HepG2 (cell line): ENCODE measurements around the gene CAGE1. TPM values are rescaled to one million over a fixed set of nuclear protein-coding genes. Genes with fewer than 3 reads are reported as not detected.

Experiments used
- ARID2 ChIP-seq: sonication (generic); formaldehyde crosslinking; IDR thresholded peaks from 2 replicates; pipeline ENCODE4 v1.8.1; 2022; ENCODE audit warnings: mild to moderate bottlenecking, missing genetic modification reagents, borderline replicate concordance
- E2F2 ChIP-seq: sonication (generic); formaldehyde crosslinking; IDR thresholded peaks from 2 replicates; pipeline ENCODE4 v1.4.0; 2020; ENCODE audit warnings: missing genetic modification reagents, borderline replicate concordance
- E2F5 ChIP-seq: sonication (generic); formaldehyde crosslinking; conservative IDR thresholded peaks from 2 replicates; pipeline ENCODE4 v1.4.0; 2020; ENCODE audit warnings: missing genetic modification reagents
- FIP1L1 ChIP-seq: fragments of 200-400 bp; formaldehyde crosslinking; IDR thresholded peaks from 2 replicates; pipeline ENCODE4 v1.6.1; 2018; ENCODE audit warnings: low read depth, mild to moderate bottlenecking, low read length, moderate library complexity, borderline replicate concordance; ENCODE audit not compliant: insufficient read depth
- IRX3 ChIP-seq: sonication (generic); formaldehyde crosslinking; IDR thresholded peaks from 2 replicates; pipeline ENCODE4 v1.8.1; 2023; ENCODE audit warnings: mild to moderate bottlenecking, low read depth, missing genetic modification reagents, borderline replicate concordance
- KDM5A ChIP-seq: fragments of 200-600 bp; sonication (generic); IDR thresholded peaks from 2 replicates; pipeline ENCODE4 v1.7.0; 2018; ENCODE audit warnings: antibody characterized with exemption, mild to moderate bottlenecking, low read length, borderline replicate concordance
- MED8 ChIP-seq: sonication (generic); formaldehyde crosslinking; IDR thresholded peaks from 2 replicates; pipeline ENCODE4 v1.8.1; 2023; ENCODE audit warnings: mild to moderate bottlenecking, missing genetic modification reagents; ENCODE audit not compliant: insufficient replicate concordance
- MXI1 ChIP-seq: IDR thresholded peaks from 3 replicates; pipeline ENCODE4 v1.6.1; 2012; ENCODE audit warnings: low read depth, low read length, inconsistent platforms, borderline replicate concordance
- MYC ChIP-seq: sonication (generic); formaldehyde crosslinking; IDR thresholded peaks from 2 replicates; pipeline ENCODE4 v1.9.0; 2021; ENCODE audit warnings: missing genetic modification reagents, borderline replicate concordance
- PHF20 ChIP-seq: sonication (generic); formaldehyde crosslinking; IDR thresholded peaks from 2 replicates; pipeline ENCODE4 v1.5.0; 2020; ENCODE audit warnings: mild to moderate bottlenecking, missing genetic modification reagents
- PHF8 ChIP-seq: sonication (generic); formaldehyde crosslinking; IDR thresholded peaks from 2 replicates; pipeline ENCODE4 v1.5.0; 2020; ENCODE audit warnings: missing genetic modification reagents
- PLSCR1 ChIP-seq: sonication (generic); formaldehyde crosslinking; IDR thresholded peaks from 2 replicates; pipeline ENCODE4 v1.5.0; 2020; ENCODE audit warnings: missing genetic modification reagents, mild to moderate bottlenecking, borderline replicate concordance
- RNF2 ChIP-seq: fragments of 450-650 bp; conservative IDR thresholded peaks from 2 replicates; pipeline ENCODE4 v1.6.1; 2016; ENCODE audit warnings: low read depth
- SIN3B ChIP-seq: fragments of 150-350 bp; IDR thresholded peaks from 2 replicates; pipeline ENCODE4 v1.6.1; 2014; ENCODE audit warnings: low read length
- SMYD3 ChIP-seq: sonication (generic); formaldehyde crosslinking; IDR thresholded peaks from 2 replicates; pipeline ENCODE4 v1.8.1; 2023; ENCODE audit warnings: mild to moderate bottlenecking, missing genetic modification reagents
- SP2 ChIP-seq: sonication (generic); formaldehyde crosslinking; IDR thresholded peaks from 2 replicates; pipeline ENCODE4 v1.5.1; 2020; ENCODE audit warnings: mild to moderate bottlenecking, missing genetic modification reagents
- TARDBP ChIP-seq: sonication (generic); formaldehyde crosslinking; IDR thresholded peaks from 2 replicates; pipeline ENCODE4 v1.8.0; 2022; ENCODE audit warnings: mild to moderate bottlenecking, missing genetic modification reagents
- ZC3H13 ChIP-seq: sonication (generic); formaldehyde crosslinking; IDR thresholded peaks from 2 replicates; pipeline ENCODE4 v1.8.1; 2023; ENCODE audit warnings: mild to moderate bottlenecking, missing genetic modification reagents, moderate library complexity
- ZFP90 ChIP-seq: sonication (generic); formaldehyde crosslinking; IDR thresholded peaks from 2 replicates; pipeline ENCODE4 v1.8.0; 2022; ENCODE audit warnings: missing genetic modification reagents, mild to moderate bottlenecking, inconsistent platforms, borderline replicate concordance
- ZFYVE20 ChIP-seq: sonication (generic); formaldehyde crosslinking; IDR thresholded peaks from 2 replicates; pipeline ENCODE4 v1.8.0; 2023; ENCODE audit warnings: low read depth, mild to moderate bottlenecking, moderate library complexity, missing genetic modification reagents, borderline replicate concordance
- ZIK1 ChIP-seq: sonication (generic); formaldehyde crosslinking; IDR thresholded peaks from 2 replicates; pipeline ENCODE4 v1.5.0; 2020; ENCODE audit warnings: mild to moderate bottlenecking, low read depth, missing genetic modification reagents, borderline replicate concordance
- ZNF770 ChIP-seq: sonication (generic); formaldehyde crosslinking; IDR thresholded peaks from 2 replicates; pipeline ENCODE4 v1.5.0; 2020; ENCODE audit warnings: mild to moderate bottlenecking, missing genetic modification reagents
- ZNF781 ChIP-seq: sonication (generic); formaldehyde crosslinking; IDR thresholded peaks from 2 replicates; pipeline ENCODE4 v1.5.1; 2020; ENCODE audit warnings: borderline replicate concordance, mild to moderate bottlenecking, missing genetic modification reagents; ENCODE audit errors: not compliant biosample characterization
- polyA plus RNA-seq, 8 experiments: library from polyadenylated mRNA; depleted of rRNA in 3 of 8; stranded (reverse) in 7 of 8; unstranded in 1 of 8; fragments of >200 nt; fragmentation: Illumina TruSeq in 4 of 8; extraction: Trizol in 4 of 8; gene quantifications; 2 replicates each; pipeline versions ENCODE4 v1.2.1 to v1.2.3, GENCODE V29; 2011 to 2016; ENCODE audit warnings: low read depth in 4 of 8, missing spikeins in 1 of 8, mixed read lengths in 1 of 8; ENCODE audit not compliant: insufficient read depth in 1 of 8
- total RNA-seq, 5 experiments: library from RNA; depleted of rRNA; stranded (reverse); fragments of >200 nt; fragmentation: Illumina TruSeq; extraction: Trizol; gene quantifications; 2 replicates each; pipeline ENCODE4 v1.2.3, GENCODE V29; 2016; ENCODE audit warnings: low read depth in 1 of 5

CAGE1 gene
- total and polyA plus RNA-seq, 2 of the 13 experiments (the other 11 are each of a cell fraction or from before 2014, with no cell fraction given) = 0.03 to 0.15 TPM

GRCh38 chr6:7312616-7313504 lies 76.7 kb downstream of the CAGE1 start, which contains the start of gene SSR1 (continued):
- TF ChIP-seq SP2 (CRISPR knock-in tag) (peak; percentile 65), PHF8 (CRISPR knock-in tag) (peak; percentile 93), FIP1L1 (no peak), PLSCR1 (CRISPR knock-in tag) (no peak), ZNF781 (CRISPR knock-in tag) (no peak), ZFP90 (CRISPR knock-in tag) (peak; percentile 84; the same call in 1 of the 2 replicates), MXI1 (peak; percentile 94), PHF20 (peak; percentile 83), E2F5 (CRISPR knock-in tag) (peak; percentile 50), SIN3B (peak; percentile 23; the same call in 1 of the 2 replicates), KDM5A (peak; percentile 69; the same call in 1 of the 2 replicates), ZC3H13 (peak; percentile 90), IRX3 (peak; percentile 72; the same call in 1 of the 2 replicates), ZFYVE20 (CRISPR knock-in tag) (no peak; the same call in 1 of the 2 replicates), E2F2 (CRISPR knock-in tag) (no peak), MED8 (CRISPR knock-in tag) (peak; percentile 62), ZIK1 (CRISPR knock-in tag) (peak; percentile 83), SMYD3 (CRISPR knock-in tag) (no peak; the same call in 1 of the 2 replicates), ZNF770 (CRISPR knock-in tag) (peak; percentile 58; the same call in 1 of the 2 replicates), MYC (peak; percentile 95), ARID2 (CRISPR knock-in tag) (peak; percentile 94; the same call in 1 of the 2 replicates), TARDBP (CRISPR knock-in tag) (peak; percentile 98), RNF2 (0 out of 2 replicates have a peak, but pooled peaks have one; percentile 48)
